ENCODE results near the gene SCGB2B2.
"Not testable (repeated sequence)": the region's sequence is repeated elsewhere in the genome, so short reads cannot be mapped to it uniquely, and the experiment has no call there.

The SCGB2B2 gene, protein sequence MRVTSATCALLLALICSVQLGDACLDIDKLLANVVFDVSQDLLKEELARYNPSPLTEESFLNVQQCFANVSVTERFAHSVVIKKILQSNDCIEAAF

DNA sequence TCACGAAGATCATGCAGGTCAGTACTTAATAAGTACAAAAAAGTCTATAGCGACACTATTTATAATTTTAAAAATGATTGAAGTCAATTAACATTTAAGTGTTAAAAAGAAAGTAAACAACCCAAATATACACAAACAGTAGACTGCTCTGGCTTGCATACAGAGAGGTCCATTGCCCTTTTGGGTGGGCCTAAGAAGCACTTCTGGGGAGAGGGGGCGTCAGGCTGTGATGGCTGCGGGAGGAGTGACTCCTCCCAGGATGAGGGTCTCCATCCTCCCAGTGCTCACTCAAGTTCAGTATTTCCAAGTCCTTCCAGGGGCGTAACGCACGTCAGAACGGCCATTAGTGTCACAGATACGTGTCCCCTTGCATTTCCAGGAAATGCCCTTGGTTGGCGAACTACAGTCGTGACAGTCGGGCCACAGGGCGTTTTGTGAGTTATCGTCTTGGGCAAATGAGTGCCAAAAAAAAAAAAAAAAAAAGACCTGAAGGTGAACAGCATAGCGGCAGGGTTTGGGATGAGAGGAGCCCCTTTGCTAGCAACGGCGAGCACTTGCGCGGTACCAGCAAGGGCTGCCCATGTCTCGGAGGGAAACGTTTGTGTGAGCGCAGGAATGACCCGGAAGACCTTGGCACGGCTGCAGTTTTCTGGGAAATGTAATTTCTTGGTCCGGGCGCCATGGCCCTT is at the start of gene SCGB2B2:
Gene SCGB2B2 (minus strand): TSS at position 463 of the 689 bp plus-strand sequence. CDS start 82,596 bp downstream, outside the sequence.
- H3K4me3 ChIP-seq (ENCODE audit: low read length), result peak within 1 kb of the TSS; percentile 75
- no peak for TF ChIP-seq ZNF274 (IDR thresholded peaks at IDR 0.05; ENCODE audit: low read depth, low read length)

DNA sequence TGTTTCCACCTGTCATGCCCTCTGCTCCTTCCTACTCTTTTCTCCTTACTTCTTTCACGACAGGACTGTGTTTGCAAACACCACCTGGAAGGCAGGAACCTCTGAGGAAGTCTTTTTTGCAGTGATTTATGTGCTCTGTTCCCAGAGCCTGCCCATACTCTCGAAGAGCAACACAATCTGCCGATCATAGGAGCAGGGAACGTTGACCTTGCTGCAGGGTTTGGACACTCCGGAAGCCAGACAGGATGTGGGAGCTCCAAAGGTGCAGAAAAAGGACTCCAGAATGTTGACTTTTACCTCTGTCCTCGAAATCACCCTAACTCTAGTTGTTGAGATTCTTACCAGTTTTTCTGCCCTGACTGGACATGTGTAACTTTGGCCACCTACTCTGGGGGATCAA is 48.4 kb upstream of the SCGB2B2 start:
- no peak overlapping the region for H3K4me3 ChIP-seq (ENCODE audit: low read length)
- no peak for TF ChIP-seq ZNF274 (IDR thresholded peaks at IDR 0.05; ENCODE audit: low read depth, low read length)

DNA sequence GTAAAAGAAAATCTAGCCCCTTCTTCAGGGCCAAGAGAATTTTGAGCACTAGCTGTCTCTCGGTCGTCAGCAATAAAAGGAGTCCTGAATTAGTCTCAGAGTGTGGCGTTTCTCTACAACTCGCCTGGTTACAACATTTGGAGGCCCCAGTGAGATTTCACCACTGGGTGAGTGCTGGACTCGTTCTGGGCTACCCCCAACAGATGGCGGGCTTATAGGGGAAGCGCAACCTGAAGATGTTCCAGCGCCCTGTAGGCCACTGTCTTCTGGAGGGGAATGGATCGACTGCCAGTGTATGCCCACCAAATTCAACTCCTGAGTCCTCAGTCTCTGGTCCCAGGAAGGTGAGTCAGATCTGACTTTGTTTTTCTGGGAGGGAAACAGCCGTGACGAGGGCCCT is 45.4 kb upstream of the SCGB2B2 start:
- H3K4me3 ChIP-seq (ENCODE audit: low read length), result no peak overlapping the region
- no peak for TF ChIP-seq ZNF274 (IDR thresholded peaks at IDR 0.05; ENCODE audit: low read depth, low read length)

DNA sequence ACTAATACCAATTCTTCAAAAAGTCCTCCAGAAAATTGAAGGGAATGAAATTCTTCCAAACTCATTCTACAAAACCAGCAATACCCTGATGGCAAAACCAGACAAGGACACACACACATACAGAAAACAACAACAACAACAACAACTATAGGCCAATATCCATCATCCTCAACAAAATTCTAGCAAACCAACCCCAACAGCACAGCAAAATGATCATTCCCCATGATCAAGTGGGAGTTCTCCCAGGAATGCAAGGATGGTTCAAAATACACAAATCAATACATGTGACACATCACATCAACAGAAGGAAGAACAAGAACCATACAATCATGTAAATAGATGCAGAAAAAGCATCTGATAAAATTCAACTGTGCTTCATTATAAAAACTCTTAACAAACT is 38.4 kb upstream of the SCGB2B2 start:
- TF ChIP-seq ZNF274 (IDR thresholded peaks at IDR 0.05; ENCODE audit: low read depth, low read length), result no peak
- H3K4me3 ChIP-seq (ENCODE audit: low read length), result no peak overlapping the region

DNA sequence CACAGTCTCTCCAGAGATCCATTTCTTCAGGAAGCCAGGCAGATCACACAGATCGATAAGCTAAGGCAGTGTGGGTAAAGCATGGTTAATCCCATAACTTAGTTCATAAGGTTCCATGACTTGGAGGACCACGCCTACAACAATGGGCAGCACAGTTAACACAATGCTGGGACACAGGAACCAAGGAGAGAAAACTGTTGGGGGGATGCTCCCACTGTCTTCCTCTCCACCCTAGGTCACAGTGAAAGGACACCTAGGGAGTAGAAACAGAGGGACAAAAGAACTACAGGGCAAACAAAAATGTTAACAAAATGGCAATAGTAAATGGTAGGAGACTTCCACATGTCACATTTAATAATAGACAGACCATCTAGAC is 36.3 kb upstream of the SCGB2B2 start:
- no peak for TF ChIP-seq ZNF274 (IDR thresholded peaks at IDR 0.05; ENCODE audit: low read depth, low read length)

DNA sequence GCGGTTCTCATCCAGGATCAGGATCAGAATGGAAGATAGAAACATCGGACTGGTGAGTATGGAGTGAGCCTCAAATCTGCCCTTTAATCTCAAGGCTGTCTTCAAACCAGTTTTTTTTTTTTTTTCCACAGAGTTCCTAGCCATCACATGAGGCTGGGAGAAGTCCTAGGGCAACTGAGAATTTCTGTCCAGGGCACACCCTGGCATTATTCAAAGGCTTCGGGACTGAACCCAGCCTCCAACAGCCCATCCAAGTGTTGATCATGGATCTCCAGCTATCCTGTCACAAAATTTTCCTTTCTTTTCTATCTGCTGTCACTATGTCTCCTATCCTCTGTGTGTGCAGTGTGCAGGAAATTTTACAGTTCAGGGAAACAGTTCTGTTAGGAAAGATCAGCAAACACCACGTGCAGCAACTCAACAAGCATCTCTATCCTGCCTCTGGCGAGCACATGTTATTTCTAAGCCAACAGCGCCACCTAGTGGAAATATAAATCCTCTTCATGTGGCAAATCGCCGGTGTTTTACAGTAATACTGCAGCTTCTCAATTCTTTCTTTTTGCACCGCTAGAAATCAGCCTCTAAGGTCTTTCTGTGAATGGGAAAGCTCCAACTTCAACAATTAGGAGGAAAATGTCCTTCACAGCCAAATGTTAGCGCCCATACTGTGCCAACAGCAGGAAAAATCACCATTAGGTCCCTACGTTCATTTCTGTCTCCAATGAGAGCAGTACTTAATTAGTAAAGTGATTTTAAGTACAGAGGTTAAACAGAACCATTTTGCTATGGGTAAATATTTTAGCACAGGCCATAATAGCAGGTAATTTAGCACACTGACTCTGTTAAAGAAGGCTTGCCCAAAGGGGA is 35.7 kb upstream of the SCGB2B2 start:
- no peak overlapping the region for H3K4me3 ChIP-seq (ENCODE audit: low read length)
- no peak for TF ChIP-seq ZNF274 (IDR thresholded peaks at IDR 0.05; ENCODE audit: low read depth, low read length)

More for the DNA sequence above, 36.3 kb upstream of the SCGB2B2 start:
- no peak overlapping the region for H3K4me3 ChIP-seq (ENCODE audit: low read length)

DNA sequence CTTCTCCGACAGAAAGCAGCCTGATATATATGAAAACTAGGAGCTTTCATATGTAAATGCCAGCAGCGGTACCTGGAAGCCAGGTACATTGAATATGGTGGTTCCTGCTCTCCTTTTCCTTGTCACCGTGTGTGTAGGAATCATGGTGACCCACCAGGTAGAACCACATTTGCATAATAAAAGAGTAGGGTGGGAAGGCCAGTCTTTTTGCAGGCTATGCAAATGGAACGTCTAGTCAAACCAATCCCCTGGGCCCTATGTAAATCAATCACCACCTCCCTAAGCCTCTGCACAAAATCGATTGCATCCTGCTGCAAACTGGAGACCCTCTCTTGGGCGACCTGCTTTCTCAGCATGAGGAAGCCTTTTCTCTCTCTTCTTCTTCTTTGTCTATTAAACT is 34.9 kb upstream of the SCGB2B2 start:
- TF ChIP-seq ZNF274 (IDR thresholded peaks at IDR 0.05; ENCODE audit: low read depth, low read length), result no peak

DNA sequence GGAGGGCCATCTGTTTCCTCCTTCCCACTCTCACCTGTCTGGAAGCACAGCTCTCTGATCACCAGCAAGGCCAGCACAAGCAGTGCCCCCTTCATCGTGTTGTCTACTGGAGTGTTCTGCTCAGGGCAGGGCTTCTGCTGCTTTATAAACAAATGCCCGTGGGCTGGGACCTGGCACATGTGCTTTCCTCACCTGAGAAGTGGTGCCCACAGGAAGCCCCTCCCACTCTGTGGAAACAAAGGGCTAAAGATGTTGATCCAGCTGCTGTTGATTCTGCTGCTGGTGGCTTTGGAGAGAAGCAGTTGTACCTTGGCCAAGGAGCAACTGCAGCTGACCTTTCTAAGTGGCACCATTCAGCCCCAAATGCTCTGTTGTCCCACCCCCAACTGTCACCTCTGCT is 30.7 kb upstream of the SCGB2B2 start:
- no peak for TF ChIP-seq ZNF274 (IDR thresholded peaks at IDR 0.05; ENCODE audit: low read depth, low read length)
- H3K4me3 ChIP-seq (ENCODE audit: low read length), result no peak overlapping the region

More for the DNA sequence above, 34.9 kb upstream of the SCGB2B2 start:
- no peak overlapping the region for H3K4me3 ChIP-seq (ENCODE audit: low read length)

DNA sequence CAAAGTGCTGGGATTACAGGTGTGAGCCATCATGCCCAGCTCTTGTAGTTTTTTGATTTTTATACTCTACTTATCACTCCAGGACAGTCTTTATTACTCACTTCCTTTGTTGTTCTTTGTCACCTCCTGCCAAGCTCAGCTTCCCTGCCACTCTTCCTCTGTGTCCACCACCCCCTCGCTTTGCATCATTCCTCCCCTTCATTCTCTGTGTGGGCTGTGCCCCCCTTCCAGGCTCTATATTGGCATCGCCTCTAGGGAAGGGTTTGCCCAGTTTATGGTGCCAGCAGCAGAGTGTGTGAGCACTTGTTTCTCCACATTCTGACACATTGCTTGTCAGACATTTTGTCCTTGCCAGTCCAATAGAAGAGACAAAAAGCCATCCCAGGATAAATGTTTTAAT is 15.6 kb upstream of the SCGB2B2 start:
- TF ChIP-seq ZNF274 (IDR thresholded peaks at IDR 0.05; ENCODE audit: low read depth, low read length), result no peak
- H3K4me3 ChIP-seq (ENCODE audit: low read length), result no peak overlapping the region

DNA sequence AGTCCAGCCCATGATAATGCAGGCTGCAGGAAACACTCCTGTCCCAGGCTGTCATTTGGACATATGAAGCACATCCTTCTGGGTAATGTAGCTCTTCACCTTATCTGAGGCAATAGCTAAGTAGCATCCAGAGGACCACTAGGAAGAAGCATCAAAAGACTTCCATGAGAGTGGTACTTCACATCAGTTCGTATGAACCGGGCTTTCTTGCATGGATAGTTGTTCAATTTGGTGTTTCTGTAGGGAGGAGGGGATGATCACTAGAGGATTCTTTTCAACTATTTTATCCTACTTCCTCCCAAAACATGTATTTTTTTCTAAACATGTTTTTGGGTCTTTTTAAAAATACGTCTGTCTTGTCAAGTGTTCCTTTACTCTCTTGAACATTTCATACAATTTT is 13.4 kb upstream of the SCGB2B2 start:
- no peak for TF ChIP-seq ZNF274 (IDR thresholded peaks at IDR 0.05; ENCODE audit: low read depth, low read length)
- no peak overlapping the region for H3K4me3 ChIP-seq (ENCODE audit: low read length)

DNA sequence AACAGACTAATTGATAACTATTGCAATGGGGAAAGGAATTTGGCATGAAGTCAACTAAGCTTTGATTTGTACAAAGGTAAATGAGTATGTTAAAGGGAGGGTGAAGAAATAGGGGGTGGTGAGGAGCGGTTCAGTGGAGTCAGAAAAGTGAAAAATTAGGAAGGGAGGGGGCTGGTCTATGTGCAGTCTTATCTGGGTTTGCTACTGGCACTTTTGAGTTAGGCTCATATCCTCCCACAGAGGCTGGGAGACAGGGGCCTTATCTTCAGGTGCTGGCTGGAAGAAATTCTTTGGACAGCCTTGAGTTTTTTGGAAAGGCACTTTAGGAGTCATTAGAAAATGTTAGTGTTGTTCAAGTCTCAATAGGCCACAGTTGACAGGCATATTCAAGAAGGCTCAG is 11.6 kb upstream of the SCGB2B2 start:
- no peak overlapping the region for H3K4me3 ChIP-seq (ENCODE audit: low read length)
- no peak for TF ChIP-seq ZNF274 (IDR thresholded peaks at IDR 0.05; ENCODE audit: low read depth, low read length)

DNA sequence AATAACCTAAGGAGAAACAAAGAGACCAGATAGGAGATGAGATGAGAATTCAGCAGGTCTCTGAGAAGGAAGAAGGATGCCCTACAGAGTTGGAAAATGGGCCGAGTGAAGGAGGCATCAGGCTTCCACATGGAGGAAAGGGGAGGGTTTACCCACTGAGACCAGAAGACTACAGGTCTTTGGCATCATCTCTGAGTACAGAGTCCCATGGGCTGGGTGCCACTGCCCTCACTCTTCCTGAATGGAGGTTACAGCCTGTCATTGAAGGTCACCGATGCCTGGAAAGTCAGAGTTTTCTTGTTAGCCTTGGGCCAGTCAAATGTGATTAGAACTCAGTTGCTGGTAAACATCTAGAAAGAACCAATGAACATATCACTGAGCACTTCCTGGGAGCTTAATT is 10.4 kb upstream of the SCGB2B2 start:
- TF ChIP-seq ZNF274 (IDR thresholded peaks at IDR 0.05; ENCODE audit: low read depth, low read length), result no peak
- no peak overlapping the region for H3K4me3 ChIP-seq (ENCODE audit: low read length)

DNA sequence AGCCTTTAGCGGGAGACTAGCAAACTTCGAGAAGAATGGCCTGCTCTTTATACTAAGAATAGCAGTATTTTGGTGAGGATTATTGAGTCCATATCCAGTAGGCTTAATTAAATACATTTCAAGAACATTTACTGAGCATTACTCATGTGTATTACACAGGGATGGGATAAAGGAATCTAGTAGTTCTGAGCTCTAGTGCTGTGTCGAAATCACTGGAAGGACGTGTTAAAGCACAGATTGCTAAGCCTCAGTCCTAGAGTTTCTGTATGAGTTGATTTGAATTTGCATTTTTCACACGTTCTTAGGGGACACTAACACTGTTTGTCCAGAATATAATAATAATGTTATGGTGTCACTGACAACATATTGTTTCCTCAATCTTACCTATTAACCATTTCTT is 9.5 kb upstream of the SCGB2B2 start:
- no peak for TF ChIP-seq ZNF274 (IDR thresholded peaks at IDR 0.05; ENCODE audit: low read depth, low read length)
- no peak overlapping the region for H3K4me3 ChIP-seq (ENCODE audit: low read length)

DNA sequence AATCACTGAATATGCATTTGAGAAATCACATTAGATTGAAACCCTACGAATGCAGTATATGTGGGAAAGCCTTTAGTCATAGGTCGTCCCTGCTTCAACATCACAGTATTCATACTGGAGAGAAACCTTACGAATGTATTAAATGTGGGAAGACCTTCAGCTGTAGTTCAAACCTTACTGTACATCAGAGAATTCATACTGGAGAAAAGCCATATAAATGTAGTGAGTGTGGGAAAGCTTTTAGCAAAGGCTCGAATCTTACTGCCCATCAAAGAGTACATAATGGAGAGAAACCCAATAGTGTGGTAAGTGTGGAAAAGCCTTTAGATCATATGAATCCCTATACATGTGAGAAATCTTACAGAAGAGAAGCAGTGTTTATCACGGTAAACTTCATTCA is 8.3 kb upstream of the SCGB2B2 start:
- H3K4me3 ChIP-seq (ENCODE audit: low read length), result not testable (repeated sequence)

DNA sequence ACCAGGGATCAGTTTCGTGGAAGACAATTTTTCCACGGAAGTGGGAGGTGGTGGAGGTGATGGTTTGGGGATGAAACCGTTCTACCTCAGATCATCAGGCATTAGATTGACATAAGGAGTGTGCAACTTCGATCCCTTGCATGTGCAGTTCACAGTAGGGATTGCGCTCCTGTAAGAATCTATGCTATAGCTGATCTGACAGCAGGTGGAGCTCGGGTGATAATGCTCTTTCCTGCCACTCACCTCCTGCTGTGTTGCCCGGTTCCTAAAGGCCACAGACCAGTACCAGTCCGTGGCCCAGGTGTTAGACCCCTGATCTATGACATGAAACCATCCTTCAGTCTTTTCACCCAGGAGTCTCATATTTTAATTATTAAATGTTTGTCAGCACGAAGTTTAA is 4.5 kb upstream of the SCGB2B2 start:
- no peak for TF ChIP-seq ZNF274 (IDR thresholded peaks at IDR 0.05; ENCODE audit: low read depth, low read length)

More for the DNA sequence above, 4.5 kb upstream of the SCGB2B2 start:
- H3K4me3 ChIP-seq (ENCODE audit: low read length), result no peak overlapping the region

All from GM08714 (cell line).